GM12878 (cell line): ENCODE results near the gene FFAR4.

Experiments
- ATF3 ChIP-seq: IDR thresholded peaks from 2 replicates; pipeline ENCODE4 v1.6.1; 2011; ENCODE audit warnings: low read depth, mild to moderate bottlenecking, low read length, moderate library complexity, borderline replicate concordance; ENCODE audit errors: extremely low read depth
- ESRRA ChIP-seq: IDR thresholded peaks from 2 replicates; pipeline ENCODE4 v1.6.1; 2012; ENCODE audit warnings: mild to moderate bottlenecking, low read length, improper control_type of control experiment
- EZH2 ChIP-seq: IDR thresholded peaks from 2 replicates; pipeline ENCODE4 v1.6.1; 2012; ENCODE audit warnings: low read depth, mild to moderate bottlenecking, control low read depth, inconsistent platforms, low read length, borderline replicate concordance; ENCODE audit not compliant: control insufficient read depth
- NFXL1 ChIP-seq: fragments of 450-650 bp; IDR thresholded peaks from 2 replicates; pipeline ENCODE4 v1.6.1; 2017; ENCODE audit warnings: antibody characterized with exemption, mild to moderate bottlenecking, borderline replicate concordance
- RCOR1 ChIP-seq: conservative IDR thresholded peaks from 2 replicates; pipeline ENCODE4 v1.6.1; 2012; ENCODE audit warnings: low read depth, low read length, improper control_type of control experiment
- REST ChIP-seq: IDR thresholded peaks from 2 replicates; pipeline ENCODE4 v1.6.1; 2012; ENCODE audit warnings: mild to moderate bottlenecking, low read depth, low read length
- SIX5 ChIP-seq: IDR thresholded peaks from 2 replicates; pipeline ENCODE4 v1.6.1; 2011; ENCODE audit warnings: mild to moderate bottlenecking, low read depth, low read length, moderate library complexity; ENCODE audit not compliant: severe bottlenecking
- TAF1 ChIP-seq: IDR thresholded peaks from 2 replicates; pipeline ENCODE4 v1.6.1; 2011; ENCODE audit warnings: mild to moderate bottlenecking, low read depth, low read length, borderline replicate concordance
- YY1 ChIP-seq: IDR thresholded peaks from 2 replicates; pipeline ENCODE4 v1.6.1; 2011; ENCODE audit warnings: low read depth, mild to moderate bottlenecking, low read length
- TF ChIP-seq, protein P1 (sequence below): IDR thresholded peaks from 2 replicates; pipeline ENCODE4 v1.6.1; 2012; ENCODE audit warnings: low read depth, low read length, improper control_type of control experiment
- TF ChIP-seq, protein P2 (sequence below): fragments of 450-650 bp; IDR thresholded peaks from 2 replicates; pipeline ENCODE4 v1.6.1; 2014; ENCODE audit warnings: mild to moderate bottlenecking

GRCh38 chr10:93593254-93593653, 26.8 kb downstream of the FFAR4 start:
- TF ChIP-seq ATF3 (no peak), NFXL1 (no peak), REST (no peak), TAF1 (no peak), SIX5 (no peak), RCOR1 (no peak), ESRRA (no peak), YY1 (no peak), EZH2 (no peak)
- TF ChIP-seq, protein P1, sequence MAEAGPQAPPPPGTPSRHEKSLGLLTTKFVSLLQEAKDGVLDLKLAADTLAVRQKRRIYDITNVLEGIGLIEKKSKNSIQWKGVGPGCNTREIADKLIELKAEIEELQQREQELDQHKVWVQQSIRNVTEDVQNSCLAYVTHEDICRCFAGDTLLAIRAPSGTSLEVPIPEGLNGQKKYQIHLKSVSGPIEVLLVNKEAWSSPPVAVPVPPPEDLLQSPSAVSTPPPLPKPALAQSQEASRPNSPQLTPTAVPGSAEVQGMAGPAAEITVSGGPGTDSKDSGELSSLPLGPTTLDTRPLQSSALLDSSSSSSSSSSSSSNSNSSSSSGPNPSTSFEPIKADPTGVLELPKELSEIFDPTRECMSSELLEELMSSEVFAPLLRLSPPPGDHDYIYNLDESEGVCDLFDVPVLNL, result no peak
- TF ChIP-seq, protein P2, sequence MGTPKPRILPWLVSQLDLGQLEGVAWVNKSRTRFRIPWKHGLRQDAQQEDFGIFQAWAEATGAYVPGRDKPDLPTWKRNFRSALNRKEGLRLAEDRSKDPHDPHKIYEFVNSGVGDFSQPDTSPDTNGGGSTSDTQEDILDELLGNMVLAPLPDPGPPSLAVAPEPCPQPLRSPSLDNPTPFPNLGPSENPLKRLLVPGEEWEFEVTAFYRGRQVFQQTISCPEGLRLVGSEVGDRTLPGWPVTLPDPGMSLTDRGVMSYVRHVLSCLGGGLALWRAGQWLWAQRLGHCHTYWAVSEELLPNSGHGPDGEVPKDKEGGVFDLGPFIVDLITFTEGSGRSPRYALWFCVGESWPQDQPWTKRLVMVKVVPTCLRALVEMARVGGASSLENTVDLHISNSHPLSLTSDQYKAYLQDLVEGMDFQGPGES, result no peak
